Sigmoid colon (tissue), 4 donors: ENCODE data around the gene LRRIQ1.

Source experiments
- CTCF ChIP-seq, 4 experiments: fragments of 450-650 bp in 3 of 4; fragments of 200-600 bp in 1 of 4; IDR thresholded peaks; one replicate each; pipeline ENCODE4 v1.5.1; 2016 to 2019; ENCODE audit warnings: antibody characterized with exemption in 4 of 4, mild to moderate bottlenecking in 3 of 4, moderate library complexity in 2 of 4
- POLR2A ChIP-seq, 2 donors: fragments of 450-650 bp; IDR thresholded peaks; one replicate each; pipeline ENCODE4 v1.6.1; 2016; ENCODE audit warnings: antibody characterized with exemption in 2 of 2, mild to moderate bottlenecking in 2 of 2, moderate library complexity in 2 of 2
- POLR2AphosphoS5 ChIP-seq, 4 donors: sonication (generic); formaldehyde crosslinking; IDR thresholded peaks; one replicate each; pipeline ENCODE4 v1.6.1; 2017; ENCODE audit warnings: antibody characterized with exemption in 4 of 4

DNA sequence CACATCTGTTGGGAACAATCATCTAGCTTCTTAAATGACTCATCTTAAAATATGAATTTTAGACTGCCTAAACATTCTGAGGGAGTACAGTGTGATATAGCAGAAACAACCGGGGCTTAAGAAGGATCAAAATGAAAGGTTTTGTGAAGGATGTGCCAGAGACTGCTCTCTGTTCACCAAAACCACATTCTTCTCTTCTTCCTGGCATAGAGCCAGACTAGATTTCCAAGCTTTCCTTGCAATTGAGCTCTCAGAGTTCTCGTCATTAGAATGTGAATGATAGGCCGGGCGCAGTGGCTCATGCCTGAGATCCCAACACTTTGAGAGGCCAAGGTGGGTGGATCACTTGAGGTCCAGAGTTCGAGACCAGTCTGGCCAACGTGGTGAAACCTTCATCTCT lies 94.5 kb downstream of the LRRIQ1 start:
- TF ChIP-seq CTCF (IDR thresholded peaks at IDR 0.05), result no peak
- no peak for TF ChIP-seq POLR2A (IDR thresholded peaks at IDR 0.05)
- TF ChIP-seq POLR2AphosphoS5 (IDR thresholded peaks at IDR 0.05), result no peak
